Measurements from ENCODE around the gene PARPBP. TPM values are rescaled to one million over a fixed set of nuclear protein-coding genes. Genes with fewer than 3 reads are reported as not detected.

PARPBP gene
- polyA plus RNA-seq, 1 donor from 2014 or later, result 6.3 TPM

DNA sequence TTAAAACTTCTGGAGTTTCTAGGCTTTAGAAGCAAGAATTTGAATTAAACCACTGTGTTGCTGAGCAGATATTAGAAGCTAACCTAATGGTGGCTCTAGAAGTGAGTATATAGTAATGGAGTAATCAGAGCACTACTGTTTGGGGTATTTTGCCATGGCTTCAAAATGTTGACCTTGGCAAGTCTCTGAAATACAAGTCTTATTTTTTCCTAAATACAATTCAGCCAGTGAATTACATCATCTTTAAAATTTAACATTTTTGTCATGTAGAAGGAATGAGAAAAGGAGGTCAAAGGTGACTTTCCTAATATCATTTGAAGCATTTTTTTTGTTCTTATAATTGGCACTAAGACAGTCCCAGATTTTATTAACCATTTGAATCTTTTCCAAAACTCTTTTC, 52.5 kb downstream of the PARPBP start:
- Histone ChIP-seq H3K27ac (ENCODE audit: low read length) (no peak overlapping the region), H3K4me2 (ENCODE audit: low read length) (no peak overlapping the region), H3K36me3 (ENCODE audit: insufficient read depth, low read length) (no peaks in the 10 kb centered on the region), H3K9me2 (ENCODE audit: insufficient read depth, low read length) (no peaks in the 10 kb centered on the region), H3K9me3 (ENCODE audit: low read length) (no peaks in the 10 kb centered on the region), H3K27me3 (ENCODE audit: insufficient read depth, low read depth, low read length) (no peaks in the 10 kb centered on the region), H3K79me2 (replicated peaks; ENCODE audit: insufficient read depth, low read length) (no peaks in the 10 kb centered on the region), H3K4me3 (ENCODE audit: low read length) (no peak overlapping the region), H2AFZ (ENCODE audit: low read depth, low read length) (no peak overlapping the region), H3K9ac (ENCODE audit: low read length) (no peak overlapping the region), H4K20me1 (ENCODE audit: insufficient read depth) (no peaks in the 10 kb centered on the region), H3F3A (ENCODE audit: insufficient read depth, low read length, poor library complexity, severe bottlenecking) (no peaks in the 10 kb centered on the region)
- TF ChIP-seq POLR2AphosphoS5 (IDR thresholded peaks at IDR 0.05) (no peak), RAD21 (conservative IDR thresholded peaks at IDR 0.05) (no peak), TAF1 (IDR thresholded peaks at IDR 0.05; ENCODE audit: low read depth) (no peak), EP300 (conservative IDR thresholded peaks at IDR 0.05; ENCODE audit: poor library complexity, severe bottlenecking) (no peak)
- TF ChIP-seq, protein P1, sequence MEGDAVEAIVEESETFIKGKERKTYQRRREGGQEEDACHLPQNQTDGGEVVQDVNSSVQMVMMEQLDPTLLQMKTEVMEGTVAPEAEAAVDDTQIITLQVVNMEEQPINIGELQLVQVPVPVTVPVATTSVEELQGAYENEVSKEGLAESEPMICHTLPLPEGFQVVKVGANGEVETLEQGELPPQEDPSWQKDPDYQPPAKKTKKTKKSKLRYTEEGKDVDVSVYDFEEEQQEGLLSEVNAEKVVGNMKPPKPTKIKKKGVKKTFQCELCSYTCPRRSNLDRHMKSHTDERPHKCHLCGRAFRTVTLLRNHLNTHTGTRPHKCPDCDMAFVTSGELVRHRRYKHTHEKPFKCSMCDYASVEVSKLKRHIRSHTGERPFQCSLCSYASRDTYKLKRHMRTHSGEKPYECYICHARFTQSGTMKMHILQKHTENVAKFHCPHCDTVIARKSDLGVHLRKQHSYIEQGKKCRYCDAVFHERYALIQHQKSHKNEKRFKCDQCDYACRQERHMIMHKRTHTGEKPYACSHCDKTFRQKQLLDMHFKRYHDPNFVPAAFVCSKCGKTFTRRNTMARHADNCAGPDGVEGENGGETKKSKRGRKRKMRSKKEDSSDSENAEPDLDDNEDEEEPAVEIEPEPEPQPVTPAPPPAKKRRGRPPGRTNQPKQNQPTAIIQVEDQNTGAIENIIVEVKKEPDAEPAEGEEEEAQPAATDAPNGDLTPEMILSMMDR (IDR thresholded peaks at IDR 0.05; ENCODE audit: poor library complexity, severe bottlenecking), result no peak

DNA sequence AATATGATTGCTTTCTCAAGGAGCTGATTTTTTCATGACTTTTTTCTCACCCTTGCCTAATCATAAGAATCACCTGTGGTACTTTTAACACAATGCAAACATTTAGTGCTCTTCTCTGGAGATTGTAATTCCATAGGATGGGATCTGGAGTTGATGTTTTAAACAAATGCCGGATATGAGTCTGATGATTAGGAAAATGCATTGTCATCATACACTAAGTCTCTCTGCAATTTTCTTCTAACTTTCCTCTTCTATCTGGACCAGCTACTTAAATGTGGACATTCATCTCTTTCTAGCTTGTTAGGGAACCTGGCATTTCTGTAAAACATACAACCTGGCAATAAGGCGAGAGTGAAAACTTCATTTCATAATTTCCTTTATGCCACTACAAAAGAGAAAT, 54.1 kb downstream of the PARPBP start:
- Histone ChIP-seq H3K9ac (ENCODE audit: low read length) (no peak overlapping the region), H2AFZ (ENCODE audit: low read depth, low read length) (no peak overlapping the region), H3K4me2 (ENCODE audit: low read length) (no peak overlapping the region), H3F3A (ENCODE audit: insufficient read depth, low read length, poor library complexity, severe bottlenecking) (no peaks in the 10 kb centered on the region), H3K4me3 (ENCODE audit: low read length) (no peak overlapping the region), H3K9me3 (ENCODE audit: low read length) (no peaks in the 10 kb centered on the region), H3K79me2 (replicated peaks; ENCODE audit: insufficient read depth, low read length) (no peaks in the 10 kb centered on the region), H3K9me2 (ENCODE audit: insufficient read depth, low read length) (no peaks in the 10 kb centered on the region), H4K20me1 (ENCODE audit: insufficient read depth) (no peaks in the 10 kb centered on the region), H3K36me3 (ENCODE audit: insufficient read depth, low read length) (no peaks in the 10 kb centered on the region), H3K27me3 (ENCODE audit: insufficient read depth, low read depth, low read length) (no peaks in the 10 kb centered on the region), H3K27ac (ENCODE audit: low read length) (no peak overlapping the region)
- TF ChIP-seq EP300 (conservative IDR thresholded peaks at IDR 0.05; ENCODE audit: poor library complexity, severe bottlenecking), result no peak

DNA sequence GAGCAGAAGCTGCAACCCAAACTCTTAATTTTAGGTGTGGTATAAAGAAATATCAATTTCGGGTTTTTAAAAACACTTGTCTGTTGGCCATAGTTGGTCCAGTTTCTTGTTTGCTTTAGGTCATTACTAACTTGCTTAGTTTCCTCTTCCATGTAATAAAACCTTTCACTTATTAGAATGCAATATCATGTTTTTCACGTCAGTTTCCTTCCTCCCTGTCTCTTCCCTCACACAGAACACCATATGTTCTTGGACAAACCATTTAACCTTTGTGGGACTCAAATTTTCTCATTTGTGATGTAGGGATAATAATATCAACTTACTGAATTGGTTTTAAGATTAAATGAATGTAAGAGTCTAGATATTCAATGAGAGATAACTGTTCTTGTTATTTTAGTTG, 54.8 kb downstream of the PARPBP start:
- TF ChIP-seq SMC3 (conservative IDR thresholded peaks at IDR 0.05; ENCODE audit: poor library complexity), result no peak
- no peak for TF ChIP-seq RAD21 (conservative IDR thresholded peaks at IDR 0.05)
- TF ChIP-seq MXI1 (conservative IDR thresholded peaks at IDR 0.05; ENCODE audit: poor library complexity, severe bottlenecking), result no peak
- no peak for TF ChIP-seq EZH2 (IDR thresholded peaks at IDR 0.05; ENCODE audit: borderline replicate concordance, insufficient read depth, low read length, poor library complexity, severe bottlenecking)
- TF ChIP-seq, protein P1 (IDR thresholded peaks at IDR 0.05; ENCODE audit: poor library complexity, severe bottlenecking), result no peak
- TF ChIP-seq POLR2AphosphoS5 (IDR thresholded peaks at IDR 0.05), result no peak
- H3K27me3 ChIP-seq (ENCODE audit: insufficient read depth, low read depth, low read length), result no peaks in the 10 kb centered on the region
- no peak overlapping the region for H3K4me2 ChIP-seq (ENCODE audit: low read length)
- H3K9me3 ChIP-seq (ENCODE audit: low read length), result no peaks in the 10 kb centered on the region
- H4K20me1 ChIP-seq (ENCODE audit: insufficient read depth), result no peaks in the 10 kb centered on the region
- H3K4me3 ChIP-seq (ENCODE audit: low read length), result no peak overlapping the region
- H3K27ac ChIP-seq (ENCODE audit: low read length), result no peak overlapping the region
- H3K79me2 ChIP-seq (replicated peaks; ENCODE audit: insufficient read depth, low read length), result no peaks in the 10 kb centered on the region
- H3K9ac ChIP-seq (ENCODE audit: low read length), result no peak overlapping the region
- H3F3A ChIP-seq (ENCODE audit: insufficient read depth, low read length, poor library complexity, severe bottlenecking), result no peaks in the 10 kb centered on the region
- H2AFZ ChIP-seq (ENCODE audit: low read depth, low read length), result no peak overlapping the region
- H3K36me3 ChIP-seq (ENCODE audit: insufficient read depth, low read length), result no peaks in the 10 kb centered on the region
- H3K9me2 ChIP-seq (ENCODE audit: insufficient read depth, low read length), result no peaks in the 10 kb centered on the region
